ENCODE data around the gene ATXN1. TPM values are rescaled to one million over a fixed set of nuclear protein-coding genes. Genes with fewer than 3 reads are reported as not detected.

The ATXN1 gene
- total and polyA plus RNA-seq, 2 experiments from 2014 or later, result 4.8 to 9.1 TPM

GRCh38 chr6:16657768-16658167 lies 103.5 kb downstream of the ATXN1 start (continued):
- TF ChIP-seq ZNF462 (CRISPR knock-in tag; IDR thresholded peaks at IDR 0.05) (no peak), EZH2 (IDR thresholded peaks at IDR 0.05; ENCODE audit: low read depth, unreplicated experiment) (no peak), STAT1 (IDR thresholded peaks at IDR 0.05; ENCODE audit: unreplicated experiment) (no peak), ETS1 (IDR thresholded peaks at IDR 0.05) (no peak), JUNB (IDR thresholded peaks at IDR 0.05; ENCODE audit: unreplicated experiment) (no peak), POLR2AphosphoS5 (IDR thresholded peaks at IDR 0.05; ENCODE audit: low read depth) (no peak), CTCF (conservative IDR thresholded peaks at IDR 0.05; ENCODE audit: low read depth in 2 of 2) (no peak), ZNF114 (CRISPR knock-in tag; IDR thresholded peaks at IDR 0.05) (no peak), CREB1 (CRISPR knock-in tag; IDR thresholded peaks at IDR 0.05; ENCODE audit: low read depth) (no peak), REST (IDR thresholded peaks at IDR 0.05; ENCODE audit: unreplicated experiment) (no peak), NANOG (IDR thresholded peaks at IDR 0.05; ENCODE audit: borderline replicate concordance) (no peak)

All from GM23338 (cell line).